Gastroesophageal sphincter (tissue), 4 donors: ENCODE measurements around the gene TRHDE. TPM values are rescaled to one million over a fixed set of nuclear protein-coding genes. Genes with fewer than 3 reads are reported as not detected.

Experiments
- ATAC-seq: fragments of 150-250 bp; one replicate; pipeline ENCODE4 v1.9.1; 2016; ENCODE audit warnings: mild to moderate bottlenecking, moderate library complexity
- H3K27ac ChIP-seq, 4 donors: fragments of 200-600 bp; sonication (generic) in 3 of 4; 1 replicate in 3 of 4; 2 replicates in 1 of 4; pipeline ENCODE4 v1.5.1; 2016 to 2019
- H3K27me3 ChIP-seq: fragments of 200-600 bp; sonication (generic); one replicate; pipeline ENCODE4 v1.5.1; 2019
- H3K36me3 ChIP-seq, 2 donors: fragments of 200-600 bp; sonication (generic); one replicate each; pipeline ENCODE4 v1.5.1; 2019; ENCODE audit warnings: control low read depth in 1 of 2
- H3K4me1 ChIP-seq, 3 donors: fragments of 200-600 bp; sonication (generic); 1 replicate in 2 of 3; 2 replicates in 1 of 3; pipeline ENCODE4 v1.5.1; 2016 to 2019; ENCODE audit warnings: control low read depth in 2 of 3
- H3K4me3 ChIP-seq, 2 donors: fragments of 200-600 bp; sonication (generic); one replicate each; pipeline ENCODE4 v1.5.1; 2019; ENCODE audit warnings: mild to moderate bottlenecking in 1 of 2, moderate library complexity in 1 of 2
- H3K9me3 ChIP-seq, 3 donors: fragments of 200-600 bp; sonication (generic); one replicate each; pipeline ENCODE4 v1.5.1; 2017 to 2019; ENCODE audit warnings: control low read depth in 2 of 3
- CTCF ChIP-seq, 4 experiments: fragments of 200-600 bp in 2 of 4; fragments of 450-650 bp in 2 of 4; sonication (generic) in 1 of 4; IDR thresholded peaks; one replicate each; pipeline ENCODE4 v1.5.1; 2017 to 2019; ENCODE audit warnings: antibody characterized with exemption in 4 of 4, mild to moderate bottlenecking in 2 of 4, moderate library complexity in 2 of 4
- EP300 ChIP-seq: sonication (generic); formaldehyde crosslinking; IDR thresholded peaks from one replicate; pipeline ENCODE4 v1.6.1; 2017; ENCODE audit warnings: antibody characterized with exemption, mild to moderate bottlenecking
- POLR2A ChIP-seq, 2 donors: fragments of 450-650 bp; IDR thresholded peaks; one replicate each; pipeline ENCODE4 v1.6.1; 2017; ENCODE audit warnings: antibody characterized with exemption in 2 of 2, mild to moderate bottlenecking in 2 of 2, moderate library complexity in 1 of 2
- POLR2AphosphoS5 ChIP-seq: sonication (generic); formaldehyde crosslinking; IDR thresholded peaks from one replicate; pipeline ENCODE4 v1.6.1; 2017; ENCODE audit warnings: antibody characterized with exemption
- WGBS, 2 donors: methylation state at CpG; one replicate each; pipeline ENCODE4 v1.1.5; 2018; ENCODE audit warnings: low coverage in 1 of 2; 5-methylcytosine and 5-hydroxymethylcytosine counted together
- total RNA-seq, 4 donors: library from RNA; depleted of rRNA; stranded (reverse); fragments of >200 nt; gene quantifications; one replicate each; pipeline ENCODE4 v1.1.0, GENCODE V29; 2016

The TRHDE gene
- total RNA-seq, 4 donors from 2014 or later, result 0.74 to 2.3 (median 1.0) TPM

- Histone ChIP-seq H3K9me3 (no peaks in the 10 kb centered on the region), H3K4me3 (no peak overlapping the region), H3K27ac (no peak overlapping the region), H3K4me1 (no peaks in the 10 kb centered on the region), H3K27me3 (no peaks in the 10 kb centered on the region), H3K36me3 (no peaks in the 10 kb centered on the region)
- TF ChIP-seq POLR2A (IDR thresholded peaks at IDR 0.05), result no peak
- no peak for TF ChIP-seq EP300
- no peak for TF ChIP-seq CTCF (IDR thresholded peaks at IDR 0.05)
- TF ChIP-seq POLR2AphosphoS5, result no peak
- no peak for ATAC-seq
- 68 to 75% methylated on average over 2 of the region's 2 CpGs for WGBS, 2 donors
Measured at GRCh38 chr12:72448805-72449204, 176.6 kb downstream of the TRHDE start.

- no peak overlapping the region for H3K27ac ChIP-seq
- no peaks in the 10 kb centered on the region for H3K9me3 ChIP-seq
- no peak overlapping the region for H3K4me3 ChIP-seq
- TF ChIP-seq EP300 (no peak), CTCF (IDR thresholded peaks at IDR 0.05) (no peak), POLR2A (IDR thresholded peaks at IDR 0.05) (no peak), POLR2AphosphoS5 (no peak)
- H3K36me3 ChIP-seq, result no peaks in the 10 kb centered on the region
- no peak for ATAC-seq
- no peaks in the 10 kb centered on the region for H3K4me1 ChIP-seq
- no peaks in the 10 kb centered on the region for H3K27me3 ChIP-seq
Measured at GRCh38 chr12:72453066-72453465, 180.9 kb downstream of the TRHDE start.

GRCh38 chr12:72453550-72453949, 181.4 kb downstream of the TRHDE start:
- TF ChIP-seq EP300, result no peak
- TF ChIP-seq POLR2A (IDR thresholded peaks at IDR 0.05), result no peak
- TF ChIP-seq CTCF (IDR thresholded peaks at IDR 0.05), result no peak
- no peak for TF ChIP-seq POLR2AphosphoS5
- no peaks in the 10 kb centered on the region for H3K9me3 ChIP-seq
- no peak for ATAC-seq
- H3K27ac ChIP-seq, result no peak overlapping the region
- no peaks in the 10 kb centered on the region for H3K4me1 ChIP-seq
- H3K4me3 ChIP-seq, result no peak overlapping the region
- 83 to 100% methylated on average over 2 of the region's 2 CpGs for WGBS, 2 donors
- no peaks in the 10 kb centered on the region for H3K36me3 ChIP-seq
- no peaks in the 10 kb centered on the region for H3K27me3 ChIP-seq

GRCh38 chr12:72464471-72464870, 192.3 kb downstream of the TRHDE start:
- no peaks in the 10 kb centered on the region for H3K27me3 ChIP-seq
- H3K36me3 ChIP-seq, result no peaks in the 10 kb centered on the region
- no peak overlapping the region for H3K4me3 ChIP-seq
- no peaks in the 10 kb centered on the region for H3K9me3 ChIP-seq
- no peak for ATAC-seq
- no peak for TF ChIP-seq POLR2A (IDR thresholded peaks at IDR 0.05)
- no peak for TF ChIP-seq EP300
- no peak for TF ChIP-seq CTCF (IDR thresholded peaks at IDR 0.05)
- no peak for TF ChIP-seq POLR2AphosphoS5
- no peak overlapping the region for H3K27ac ChIP-seq
- no peaks in the 10 kb centered on the region for H3K4me1 ChIP-seq

- Histone ChIP-seq H3K4me1 (no peaks in the 10 kb centered on the region), H3K27me3 (no peaks in the 10 kb centered on the region), H3K4me3 (no peak overlapping the region), H3K27ac (no peak overlapping the region), H3K9me3 (no peaks in the 10 kb centered on the region), H3K36me3 (no peaks in the 10 kb centered on the region)
- WGBS, 2 donors, result 92% methylated on average over 1 of the region's 1 CpG
- no peak for ATAC-seq
- TF ChIP-seq CTCF (IDR thresholded peaks at IDR 0.05) (no peak), POLR2AphosphoS5 (no peak), POLR2A (IDR thresholded peaks at IDR 0.05) (no peak), EP300 (no peak)
Measured at GRCh38 chr12:72465155-72465554, 193.0 kb downstream of the TRHDE start.
